ENCODE results near the gene CD164.

The CD164 gene

DNA sequence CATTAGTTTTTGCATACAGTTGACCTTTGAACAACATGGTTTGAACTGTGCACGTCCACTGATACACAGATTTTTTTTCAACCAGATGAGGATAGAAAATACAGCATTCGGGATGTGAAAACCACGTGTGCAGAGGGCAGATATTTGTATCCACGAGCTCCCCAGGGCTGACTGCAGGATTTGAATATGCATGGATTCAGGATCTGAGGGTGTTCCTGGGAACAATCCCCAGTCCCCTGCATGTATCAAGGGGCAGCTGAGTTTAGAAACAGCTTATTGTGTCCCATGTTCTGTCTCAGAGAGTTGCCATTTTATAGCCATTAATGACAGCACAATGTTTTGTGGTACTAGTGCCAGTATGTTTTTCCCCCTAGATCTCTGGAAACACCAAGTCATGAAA is 53.6 kb downstream of the CD164 start:
- no peak overlapping the region for H3K4me3 ChIP-seq (ENCODE audit: low read depth, low read length)
- DNase-seq (ENCODE audit: low read depth), result no peak
- no peak for TF ChIP-seq POLR2A (IDR thresholded peaks at IDR 0.05; ENCODE audit: extremely low read depth, insufficient read length)
- TF ChIP-seq, protein P1, sequence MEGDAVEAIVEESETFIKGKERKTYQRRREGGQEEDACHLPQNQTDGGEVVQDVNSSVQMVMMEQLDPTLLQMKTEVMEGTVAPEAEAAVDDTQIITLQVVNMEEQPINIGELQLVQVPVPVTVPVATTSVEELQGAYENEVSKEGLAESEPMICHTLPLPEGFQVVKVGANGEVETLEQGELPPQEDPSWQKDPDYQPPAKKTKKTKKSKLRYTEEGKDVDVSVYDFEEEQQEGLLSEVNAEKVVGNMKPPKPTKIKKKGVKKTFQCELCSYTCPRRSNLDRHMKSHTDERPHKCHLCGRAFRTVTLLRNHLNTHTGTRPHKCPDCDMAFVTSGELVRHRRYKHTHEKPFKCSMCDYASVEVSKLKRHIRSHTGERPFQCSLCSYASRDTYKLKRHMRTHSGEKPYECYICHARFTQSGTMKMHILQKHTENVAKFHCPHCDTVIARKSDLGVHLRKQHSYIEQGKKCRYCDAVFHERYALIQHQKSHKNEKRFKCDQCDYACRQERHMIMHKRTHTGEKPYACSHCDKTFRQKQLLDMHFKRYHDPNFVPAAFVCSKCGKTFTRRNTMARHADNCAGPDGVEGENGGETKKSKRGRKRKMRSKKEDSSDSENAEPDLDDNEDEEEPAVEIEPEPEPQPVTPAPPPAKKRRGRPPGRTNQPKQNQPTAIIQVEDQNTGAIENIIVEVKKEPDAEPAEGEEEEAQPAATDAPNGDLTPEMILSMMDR (IDR thresholded peaks at IDR 0.05; ENCODE audit: low read depth, low read length), result no peak
- TF ChIP-seq MYC (IDR thresholded peaks at IDR 0.05; ENCODE audit: low read depth, low read length), result no peak
- TF ChIP-seq, protein P2, sequence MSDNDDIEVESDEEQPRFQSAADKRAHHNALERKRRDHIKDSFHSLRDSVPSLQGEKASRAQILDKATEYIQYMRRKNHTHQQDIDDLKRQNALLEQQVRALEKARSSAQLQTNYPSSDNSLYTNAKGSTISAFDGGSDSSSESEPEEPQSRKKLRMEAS (IDR thresholded peaks at IDR 0.05; ENCODE audit: low read depth, low read length), result no peak

DNA sequence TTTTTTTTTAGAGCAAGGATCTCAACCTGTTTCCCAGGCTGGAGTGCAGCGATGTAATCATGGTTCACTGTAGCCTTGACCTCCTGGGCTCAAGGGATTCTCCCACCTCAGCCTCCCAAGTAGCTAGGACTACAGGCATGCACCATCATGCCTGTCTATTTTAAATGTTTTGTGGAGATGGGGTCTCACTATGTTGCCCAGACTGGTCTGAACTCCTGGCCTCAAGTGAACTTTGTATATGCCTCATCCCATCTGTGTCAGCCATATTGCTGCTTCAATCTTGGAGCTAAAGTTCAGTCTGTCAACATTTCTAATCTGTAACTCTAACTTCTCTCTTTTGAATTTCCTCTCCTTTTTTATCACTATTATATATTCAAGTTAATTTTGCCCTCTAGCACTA is 54.3 kb downstream of the CD164 start:
- no peak for DNase-seq (ENCODE audit: low read depth)
- TF ChIP-seq POLR2A (IDR thresholded peaks at IDR 0.05; ENCODE audit: extremely low read depth, insufficient read length), result no peak
- TF ChIP-seq, protein P1 (IDR thresholded peaks at IDR 0.05; ENCODE audit: low read depth, low read length), result no peak
- no peak for TF ChIP-seq MYC (IDR thresholded peaks at IDR 0.05; ENCODE audit: low read depth, low read length)
- TF ChIP-seq, protein P2 (IDR thresholded peaks at IDR 0.05; ENCODE audit: low read depth, low read length), result no peak
- no peak overlapping the region for H3K4me3 ChIP-seq (ENCODE audit: low read depth, low read length)

DNA sequence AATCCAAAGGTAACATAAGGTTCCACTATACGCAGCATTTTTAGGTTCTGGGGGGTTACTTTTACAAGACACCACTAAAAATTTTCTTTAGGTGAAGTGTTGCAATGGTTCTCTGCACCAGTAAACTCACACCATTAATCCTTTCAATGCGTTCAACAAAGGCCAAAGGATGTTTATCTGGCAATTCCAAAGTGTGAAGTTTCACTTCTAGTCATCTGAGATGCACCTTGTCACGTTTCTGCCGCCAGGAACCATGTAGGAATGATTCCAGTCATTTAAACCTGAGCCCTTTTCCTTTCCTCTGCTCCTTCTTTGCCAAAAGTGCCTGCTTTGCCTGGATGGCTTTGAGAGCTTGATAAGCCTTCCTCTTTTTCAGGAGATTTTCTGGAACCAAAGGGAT is 54.8 kb downstream of the CD164 start:
- no peak for DNase-seq (ENCODE audit: low read depth)
- H3K4me3 ChIP-seq (ENCODE audit: low read depth, low read length), result no peak overlapping the region
- TF ChIP-seq, protein P2 (IDR thresholded peaks at IDR 0.05; ENCODE audit: low read depth, low read length), result no peak
- TF ChIP-seq, protein P1 (IDR thresholded peaks at IDR 0.05; ENCODE audit: low read depth, low read length), result no peak
- TF ChIP-seq POLR2A (IDR thresholded peaks at IDR 0.05; ENCODE audit: extremely low read depth, insufficient read length) (no peak), MYC (IDR thresholded peaks at IDR 0.05; ENCODE audit: low read depth, low read length) (no peak)

DNA sequence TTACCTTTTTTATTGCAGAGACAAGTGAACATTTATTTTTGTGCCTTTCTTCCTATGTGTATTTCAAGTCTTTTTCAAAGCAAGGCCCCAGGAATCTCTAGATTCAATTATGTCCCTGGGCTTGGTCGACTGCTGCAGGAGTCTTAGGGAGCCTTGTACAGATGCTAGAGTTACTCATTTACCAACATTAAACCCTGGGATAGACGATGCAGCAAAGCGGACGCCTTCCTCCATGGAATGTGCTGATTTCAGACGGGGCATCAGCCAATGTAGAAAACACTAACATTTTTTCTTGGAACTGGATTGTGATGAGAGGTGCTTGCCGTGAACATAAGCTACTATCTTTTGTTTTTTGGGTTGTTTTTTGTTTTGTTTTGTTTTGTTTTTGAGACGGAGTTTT is 55.9 kb downstream of the CD164 start:
- TF ChIP-seq MYC (IDR thresholded peaks at IDR 0.05; ENCODE audit: low read depth, low read length) (no peak), POLR2A (IDR thresholded peaks at IDR 0.05; ENCODE audit: extremely low read depth, insufficient read length) (no peak)
- TF ChIP-seq, protein P1 (IDR thresholded peaks at IDR 0.05; ENCODE audit: low read depth, low read length), result no peak
- TF ChIP-seq, protein P2 (IDR thresholded peaks at IDR 0.05; ENCODE audit: low read depth, low read length), result no peak
- no peak overlapping the region for H3K4me3 ChIP-seq (ENCODE audit: low read depth, low read length)
- no peak for DNase-seq (ENCODE audit: low read depth)

DNA sequence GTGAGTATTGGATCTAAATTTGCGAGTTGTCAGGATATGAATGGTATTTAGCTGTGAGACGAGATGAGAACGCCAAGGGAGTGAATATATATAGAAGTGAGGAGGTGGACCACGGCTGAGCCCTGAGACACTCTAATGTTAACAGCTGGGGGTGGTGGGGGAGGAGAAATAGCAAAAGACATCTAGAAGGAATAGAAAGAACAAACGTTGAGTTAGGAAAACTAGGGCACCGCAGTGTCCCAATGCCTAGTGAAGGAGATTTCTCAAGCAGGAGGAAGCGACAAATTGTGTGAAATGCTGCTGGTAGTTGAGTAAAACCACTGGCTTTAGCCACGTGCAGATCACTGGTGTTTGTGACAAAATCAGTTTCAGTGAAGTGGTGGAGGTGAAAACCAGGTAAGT is 56.9 kb downstream of the CD164 start:
- no peak for DNase-seq (ENCODE audit: low read depth)
- H3K4me3 ChIP-seq (ENCODE audit: low read depth, low read length), result no peak overlapping the region
- TF ChIP-seq, protein P2 (IDR thresholded peaks at IDR 0.05; ENCODE audit: low read depth, low read length), result no peak
- no peak for TF ChIP-seq MYC (IDR thresholded peaks at IDR 0.05; ENCODE audit: low read depth, low read length)
- TF ChIP-seq, protein P1 (IDR thresholded peaks at IDR 0.05; ENCODE audit: low read depth, low read length), result no peak
- TF ChIP-seq POLR2A (IDR thresholded peaks at IDR 0.05; ENCODE audit: extremely low read depth, insufficient read length), result no peak

DNA sequence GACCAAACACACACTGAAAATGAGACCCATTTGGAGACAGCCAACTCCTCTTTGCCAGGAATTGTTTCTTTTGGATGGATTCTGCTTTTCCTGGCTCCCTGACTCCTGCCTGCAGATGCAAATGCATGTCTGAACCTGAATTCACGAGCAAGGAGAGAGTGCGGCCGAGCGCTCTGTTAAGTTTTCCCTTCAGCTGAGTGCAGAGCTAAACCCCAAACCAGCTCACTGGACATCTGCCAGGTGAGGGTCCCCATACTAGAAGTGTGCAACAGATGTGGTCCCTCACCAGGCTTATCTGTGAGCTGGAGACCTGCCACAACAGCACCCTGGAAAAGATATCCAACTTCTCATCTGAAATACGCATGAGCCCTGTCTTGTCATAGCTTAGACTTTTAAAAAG is 59.0 kb downstream of the CD164 start:
- DNase-seq (ENCODE audit: low read depth), result no peak
- TF ChIP-seq MYC (IDR thresholded peaks at IDR 0.05; ENCODE audit: low read depth, low read length), result no peak
- no peak for TF ChIP-seq POLR2A (IDR thresholded peaks at IDR 0.05; ENCODE audit: extremely low read depth, insufficient read length)
- TF ChIP-seq, protein P2 (IDR thresholded peaks at IDR 0.05; ENCODE audit: low read depth, low read length), result no peak
- TF ChIP-seq, protein P1 (IDR thresholded peaks at IDR 0.05; ENCODE audit: low read depth, low read length), result no peak
- no peak overlapping the region for H3K4me3 ChIP-seq (ENCODE audit: low read depth, low read length)
